ENCODE results near the gene CHERP. TPM values are rescaled to one million over a fixed set of nuclear protein-coding genes. Genes with fewer than 3 reads are reported as not detected.

Gene CHERP
- total and polyA plus RNA-seq, 2 of the 4 experiments (the other 2 are of a cell fraction) = 0.54 to 13.5 TPM

DNA sequence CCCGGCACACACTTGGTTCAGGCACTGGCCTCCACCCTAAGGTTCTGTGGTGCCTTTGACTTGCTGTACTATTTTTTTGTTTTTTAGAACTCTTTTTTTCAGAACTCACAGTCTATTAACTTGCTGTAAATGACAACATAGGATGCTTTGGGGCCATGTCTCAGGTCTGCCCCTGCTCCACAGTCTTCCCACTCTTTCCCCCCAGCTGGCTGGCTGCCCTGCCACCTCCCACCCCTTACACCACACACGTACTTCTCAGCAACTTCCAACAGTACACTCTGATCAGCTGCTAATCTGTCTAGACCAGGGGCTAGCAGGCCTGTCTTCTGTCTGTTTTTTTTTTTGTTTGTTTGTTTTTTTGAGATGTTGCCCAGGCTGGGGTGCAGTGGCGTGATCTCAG lies 38.0 kb downstream of the CHERP start:
- H2BK120ac ChIP-seq (ENCODE audit: low read depth, low read length) = no peak overlapping the region
- H3K18ac ChIP-seq (ENCODE audit: low read depth, low read length) = no peak overlapping the region
- no peak overlapping the region for H2AFZ ChIP-seq (replicated peaks; ENCODE audit: low read length, poor library complexity)
- H4K8ac ChIP-seq (ENCODE audit: low read depth in 2 of 2, low read length in 2 of 2) = no peak overlapping the region
- H4K91ac ChIP-seq (ENCODE audit: insufficient read depth, low read depth, low read length) = no peak overlapping the region
- ChIA-PET CTCF (no interaction called here), POLR2A (ENCODE audit: unreplicated experiment) (no interaction called here)
- H3K36me3 ChIP-seq (ENCODE audit: control insufficient read depth, insufficient read depth, low read length) = peaks cover 36% of the 10 kb centered on the region
- H3K4me2 ChIP-seq (ENCODE audit: low read depth, low read length) = no peak overlapping the region
- H3K4ac ChIP-seq (ENCODE audit: low read depth, low read length) = no peak overlapping the region
- no peak overlapping the region for H3K9ac ChIP-seq (ENCODE audit: low read depth, low read length)
- no peaks in the 10 kb centered on the region for H3K9me1 ChIP-seq (ENCODE audit: insufficient read depth, low read length)
- no peak overlapping the region for H2BK5ac ChIP-seq (ENCODE audit: low read depth, low read length, poor library complexity, severe bottlenecking)
- H3K14ac ChIP-seq (replicated peaks; ENCODE audit: low read depth, low read length) = no peak overlapping the region
- dilution Hi-C loops (cut with HindIII; ENCODE audit: low sequenced_read_pairs, unreplicated experiment) (no loop called here), intact Hi-C loops (cut with micrococcal nuclease) (no loop called here), in situ Hi-C loops (cut with MboI; ENCODE audit: low sequenced_read_pairs) (no loop called here)
- 0 out of 4 replicates have a peak, but pooled peaks cover 3% of the 10 kb centered on the region in 2 experiments for H3K79me1 ChIP-seq (ENCODE audit: low read depth in 1 of 2, low read length in 2 of 2)
- no peak overlapping the region for H2BK15ac ChIP-seq (ENCODE audit: low read depth, low read length)
- no peak overlapping the region for H2BK20ac ChIP-seq (ENCODE audit: low read depth, low read length)
- 90% methylated on average over 2 of the region's 3 CpGs; no CpG with 5 or more reads in 1 of the 2 experiments for WGBS, 2 experiments (ENCODE audit: extremely low coverage in 2 of 2, insufficient read length in 1 of 2)
- no peak overlapping the region for H3K56ac ChIP-seq (ENCODE audit: extremely low read depth, insufficient read depth, low read length)
- H4K5ac ChIP-seq (ENCODE audit: low read depth, low read length) = no peak overlapping the region
- no peaks in the 10 kb centered on the region for H4K20me1 ChIP-seq (ENCODE audit: insufficient read depth, low read length)
- H3K27me3 ChIP-seq (ENCODE audit: control insufficient read depth, insufficient read depth, low read length) = no peaks in the 10 kb centered on the region
- no peaks in the 10 kb centered on the region; the same call in 1 of the 2 replicates for H3K4me1 ChIP-seq (ENCODE audit: control insufficient read depth, insufficient read depth, low read length)
- no peak overlapping the region for H3K27ac ChIP-seq (ENCODE audit: insufficient read depth, low read length)
- no peak overlapping the region for H2AK9ac ChIP-seq (replicated peaks; ENCODE audit: low read depth, low read length, poor library complexity)
- no peak overlapping the region for H3K4me3 ChIP-seq (ENCODE audit: insufficient read depth, low read depth, low read length)
- H2AK5ac ChIP-seq (ENCODE audit: low read depth, low read length) = no peak overlapping the region
- BruUV-seq (replicated peaks) = no TSS peak
- TF ChIP-seq CEBPB (IDR thresholded peaks at IDR 0.05; ENCODE audit: low read depth, low read length) (no peak), SMC3 (IDR thresholded peaks at IDR 0.05; ENCODE audit: low read depth, low read length) (no peak)
- no peaks in the 10 kb centered on the region for H3K9me3 ChIP-seq (ENCODE audit: control insufficient read depth, insufficient read depth, low read length)
- H3K23ac ChIP-seq (ENCODE audit: low read depth, low read length) = no peak overlapping the region
- DNase-seq (no peak), ATAC-seq (ENCODE audit: low read depth) (no peak)
